GM18909 (cell line): ENCODE data around the gene NFIC.
"Not testable (repeated sequence)": the region's sequence is repeated elsewhere in the genome, so short reads cannot be mapped to it uniquely, and the experiment has no call there.

ENCODE experiments used
- ATAC-seq: cut with Tn5 transposase; IDR thresholded peaks from one replicate; pipeline ENCODE4 v1.9.1; 2021; ENCODE audit warnings: mild to moderate bottlenecking; ENCODE audit not compliant: unreplicated experiment, poor library complexity

The NFIC gene

GRCh38 chr19:3370728-3371591, 4.6 kb downstream of the NFIC start:
- no peak for ATAC-seq

- ATAC-seq: no peak
These were observed 6.0 kb downstream of the NFIC start for GRCh38 chr19:3372413-3372812.

GRCh38 chr19:3373971-3374368, 7.6 kb downstream of the NFIC start:
- ATAC-seq: no peak

DNA sequence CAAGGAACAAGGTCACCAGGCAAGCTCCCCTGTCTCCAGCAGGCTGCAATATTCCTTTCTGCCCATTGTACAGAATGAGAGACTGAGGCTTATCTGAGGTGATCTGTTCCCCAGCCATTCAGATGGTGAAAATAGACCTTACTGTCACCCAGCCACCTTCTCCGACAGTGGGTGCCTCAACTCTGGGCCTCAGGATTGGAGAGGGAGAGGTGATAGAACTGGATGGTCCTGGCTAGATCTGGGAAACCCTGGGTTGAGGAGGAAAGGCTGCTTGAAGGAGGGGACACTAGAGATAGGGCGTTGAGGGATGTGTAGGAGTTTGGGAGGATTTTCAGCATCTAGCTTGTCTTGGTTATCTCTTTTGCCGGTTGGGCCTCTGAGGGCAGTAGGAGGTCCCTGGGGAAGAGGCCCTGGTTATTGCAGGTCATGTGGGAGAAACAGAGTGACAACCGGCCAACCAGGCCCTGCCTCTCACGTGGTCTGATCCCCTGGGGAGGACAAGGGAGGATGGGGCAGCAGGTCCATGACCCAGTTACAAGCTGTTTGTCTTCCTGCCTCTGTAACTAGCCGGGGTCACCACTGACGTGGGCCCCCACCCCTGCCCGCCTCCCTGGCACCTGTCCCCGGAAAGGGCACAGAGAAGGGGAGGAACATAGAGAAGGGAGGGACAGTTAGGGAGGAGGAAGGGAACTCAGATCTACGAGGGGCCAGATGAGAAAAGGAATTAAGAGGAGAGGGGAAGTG, 8.2 kb downstream of the NFIC start:
- no peak for ATAC-seq

DNA sequence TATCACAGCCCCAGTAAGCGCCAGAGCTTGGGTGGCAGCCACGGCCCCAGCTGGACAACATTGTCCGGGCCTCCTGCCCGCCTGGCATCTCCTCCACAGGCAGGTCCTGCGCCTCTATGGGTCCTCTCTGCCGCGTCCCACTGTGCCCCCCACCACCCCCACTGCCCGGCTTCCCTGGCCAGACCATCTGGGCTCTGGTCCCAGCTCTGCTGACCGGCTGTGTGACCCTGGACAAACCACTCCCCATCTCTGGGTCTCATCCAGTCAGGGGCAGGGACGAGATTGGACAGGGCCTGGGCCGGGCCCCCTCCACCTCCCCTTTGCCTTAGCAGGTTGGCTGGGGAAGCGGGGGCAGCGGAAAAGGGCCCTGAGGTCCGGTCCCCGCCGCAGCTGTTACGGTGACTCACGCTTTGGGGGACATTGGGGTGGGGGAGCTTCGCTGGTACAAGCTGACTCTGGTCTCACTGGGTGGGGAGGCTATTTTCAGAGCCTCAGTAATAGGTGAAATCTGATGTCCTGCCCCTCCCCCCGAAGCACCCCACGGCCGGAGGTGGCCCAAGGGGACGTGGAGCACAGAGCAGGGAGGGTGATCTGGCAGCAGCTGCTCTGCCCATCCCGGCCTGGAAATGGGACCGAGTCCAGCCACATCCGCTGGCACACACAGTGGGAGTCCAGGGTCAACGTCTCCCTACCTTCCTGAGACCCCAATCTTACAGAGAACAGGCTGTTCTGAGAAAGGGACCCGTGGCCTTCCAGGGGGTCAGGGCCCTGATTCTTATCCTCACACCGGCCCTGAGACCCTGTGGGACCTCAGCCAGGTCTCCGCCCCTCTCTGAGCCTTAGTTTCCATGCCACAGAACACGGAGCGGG, 9.1 kb downstream of the NFIC start:
- ATAC-seq: no peak

DNA sequence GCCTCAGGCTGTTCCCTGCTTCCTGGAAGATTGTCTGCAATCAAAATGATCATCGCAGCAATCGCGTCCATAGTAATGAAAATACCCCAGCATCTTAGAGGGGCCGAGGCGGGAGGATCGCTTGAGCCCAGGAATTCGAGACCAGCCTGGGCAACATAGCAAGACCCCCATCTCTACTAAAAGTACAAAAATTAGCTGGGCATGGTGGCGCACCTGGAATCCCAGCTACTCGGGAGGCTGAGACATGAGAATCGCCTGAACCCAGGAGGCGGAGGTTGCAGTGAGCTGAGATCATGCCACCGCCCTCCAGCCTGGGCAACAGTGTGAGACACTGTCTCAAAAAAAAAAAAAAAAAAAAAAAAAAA, 9.7 kb downstream of the NFIC start:
- ATAC-seq: not testable (repeated sequence)

- no peak for ATAC-seq
These were observed 12.2 kb downstream of the NFIC start for GRCh38 chr19:3378352-3379150.

DNA sequence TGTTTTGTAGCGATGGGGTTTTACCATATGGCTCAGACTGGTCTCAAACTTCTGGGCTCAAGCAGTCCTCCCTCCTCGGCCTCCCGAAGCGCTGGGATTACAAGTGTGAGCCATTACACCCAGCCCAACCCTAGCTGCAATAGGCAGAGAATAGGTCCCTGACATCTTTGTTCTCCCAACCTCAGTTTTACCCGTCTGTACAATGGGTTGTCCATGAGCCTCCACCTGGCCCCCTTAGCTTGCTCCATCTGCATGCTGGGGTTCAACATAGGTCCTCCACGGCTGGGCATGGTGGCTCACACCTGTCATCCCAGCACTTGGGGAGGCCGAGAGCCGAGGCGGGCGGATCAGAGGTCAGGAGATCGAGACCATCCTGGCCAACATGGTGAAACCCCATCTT, 14.4 kb downstream of the NFIC start:
- ATAC-seq: no peak

DNA sequence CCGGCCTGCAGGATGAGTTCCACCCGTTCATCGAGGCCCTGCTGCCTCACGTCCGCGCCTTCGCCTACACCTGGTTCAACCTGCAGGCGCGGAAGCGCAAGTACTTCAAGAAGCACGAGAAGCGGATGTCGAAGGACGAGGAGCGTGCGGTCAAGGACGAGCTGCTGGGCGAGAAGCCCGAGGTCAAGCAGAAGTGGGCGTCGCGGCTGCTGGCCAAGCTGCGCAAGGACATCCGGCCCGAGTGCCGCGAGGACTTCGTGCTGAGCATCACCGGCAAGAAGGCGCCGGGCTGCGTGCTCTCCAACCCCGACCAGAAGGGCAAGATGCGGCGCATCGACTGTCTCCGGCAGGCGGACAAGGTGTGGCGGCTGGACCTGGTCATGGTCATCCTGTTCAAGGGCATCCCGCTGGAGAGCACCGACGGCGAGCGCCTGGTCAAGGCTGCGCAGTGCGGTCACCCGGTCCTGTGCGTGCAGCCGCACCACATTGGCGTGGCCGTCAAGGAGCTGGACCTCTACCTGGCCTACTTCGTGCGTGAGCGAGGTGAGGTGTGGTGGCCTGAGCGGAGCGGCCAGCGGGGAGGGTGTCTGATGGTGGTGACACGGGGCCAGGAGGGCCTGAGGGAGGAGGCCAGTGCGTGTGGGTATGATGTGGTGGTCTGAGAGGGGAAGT, 15.5 kb downstream of the NFIC start:
- no peak for ATAC-seq

DNA sequence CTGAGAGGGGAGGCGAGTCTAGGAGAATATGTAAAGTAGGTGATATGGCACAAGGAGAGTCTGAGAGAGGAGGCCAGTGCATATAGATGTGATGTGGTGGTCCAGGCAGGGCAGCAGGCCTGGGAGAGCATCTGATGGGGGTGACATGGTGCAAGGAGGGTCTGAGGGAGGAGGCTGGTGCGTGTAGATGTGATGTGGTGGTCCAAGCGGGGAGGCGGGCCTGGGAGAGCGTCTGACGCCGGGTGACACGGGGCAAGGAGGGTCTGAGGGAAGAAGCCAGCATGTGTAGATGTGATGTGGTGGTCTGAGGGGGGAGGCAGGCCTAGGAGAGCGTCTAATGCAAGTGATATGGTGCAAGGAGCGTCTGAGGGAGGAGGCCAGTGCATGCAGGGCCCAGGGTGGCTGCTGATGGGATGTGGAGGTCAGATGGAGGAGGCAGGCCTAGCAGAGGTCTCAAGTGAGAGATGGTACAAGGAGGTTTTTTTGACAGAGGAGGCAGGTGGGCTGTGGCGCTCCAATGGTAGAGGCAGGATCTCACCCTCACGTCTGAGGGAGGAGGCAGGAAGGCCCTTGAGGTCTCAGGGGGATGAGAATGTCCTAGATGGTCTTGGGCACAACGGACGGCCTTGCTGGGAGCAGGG, 16.2 kb downstream of the NFIC start:
- no peak for ATAC-seq

DNA sequence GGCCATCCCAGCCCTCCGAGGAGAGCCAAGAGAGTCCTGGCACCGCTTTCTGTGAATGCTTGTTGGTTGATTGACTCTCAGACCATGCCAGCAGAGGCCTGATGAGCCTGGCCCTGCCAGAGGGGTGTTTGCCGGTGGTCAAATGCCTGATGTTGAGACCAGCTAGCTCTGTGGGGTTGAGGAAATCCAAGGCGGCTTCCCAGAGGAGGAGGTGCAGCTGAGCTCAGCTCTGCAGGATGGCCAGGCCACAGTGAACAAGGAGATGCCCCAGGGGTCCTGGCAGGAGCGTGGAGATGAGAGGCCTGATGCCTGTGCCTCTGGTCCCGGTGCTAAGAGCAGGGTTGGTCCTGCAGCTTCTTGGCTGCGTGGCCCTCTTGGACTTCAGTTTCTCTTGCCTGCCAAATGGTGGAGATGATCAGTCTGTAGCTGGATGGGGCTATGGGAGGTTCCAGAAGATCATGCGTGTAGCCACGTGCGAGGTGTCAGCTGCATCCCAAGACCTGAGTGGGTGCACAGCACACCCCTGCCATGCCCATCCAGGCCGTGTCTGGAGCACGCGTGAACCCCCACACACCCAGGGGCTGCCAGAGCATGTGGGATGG, 16.8 kb downstream of the NFIC start:
- ATAC-seq: no peak

GRCh38 chr19:3386447-3387234, 20.3 kb downstream of the NFIC start:
- no peak for ATAC-seq

- no peak for ATAC-seq
These were observed 21.5 kb downstream of the NFIC start for GRCh38 chr19:3387645-3388589.

GRCh38 chr19:3389446-3389778, 23.0 kb downstream of the NFIC start:
- no peak for ATAC-seq

GRCh38 chr19:3389876-3390371, 23.5 kb downstream of the NFIC start:
- ATAC-seq: no peak

DNA sequence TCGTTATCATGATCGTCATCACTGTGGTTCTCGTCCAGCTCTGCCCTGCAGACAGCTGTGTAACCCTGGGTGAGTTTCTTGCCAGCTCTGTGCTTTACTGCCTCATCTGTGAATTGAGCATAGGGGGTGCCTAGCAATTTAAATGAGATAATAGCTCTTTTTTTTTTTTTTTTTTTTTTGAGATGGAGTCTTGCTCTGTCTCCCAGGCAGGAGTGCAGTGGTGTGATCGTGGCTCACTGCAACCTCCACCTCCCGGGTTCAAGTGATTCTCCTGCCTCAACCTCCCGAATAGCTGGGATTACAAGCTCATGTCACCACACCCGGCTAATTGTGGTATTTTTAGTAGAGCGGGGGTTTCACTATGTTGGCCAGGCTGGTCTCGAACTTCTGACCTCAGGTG, 25.5 kb downstream of the NFIC start:
- ATAC-seq: not testable (repeated sequence)

GRCh38 chr19:3392480-3392879, 26.1 kb downstream of the NFIC start:
- ATAC-seq: no peak
